ENCODE data around the gene RYR2. TPM values are rescaled to one million over a fixed set of nuclear protein-coding genes. Genes with fewer than 3 reads are reported as not detected.
"Not testable (repeated sequence)": the region's sequence is repeated elsewhere in the genome, so short reads cannot be mapped to it uniquely, and the experiment has no call there.

The RYR2 gene
- total RNA-seq, 4 donors from 2014 or later: 0.53 to 1.2 (median 0.57) TPM

DNA sequence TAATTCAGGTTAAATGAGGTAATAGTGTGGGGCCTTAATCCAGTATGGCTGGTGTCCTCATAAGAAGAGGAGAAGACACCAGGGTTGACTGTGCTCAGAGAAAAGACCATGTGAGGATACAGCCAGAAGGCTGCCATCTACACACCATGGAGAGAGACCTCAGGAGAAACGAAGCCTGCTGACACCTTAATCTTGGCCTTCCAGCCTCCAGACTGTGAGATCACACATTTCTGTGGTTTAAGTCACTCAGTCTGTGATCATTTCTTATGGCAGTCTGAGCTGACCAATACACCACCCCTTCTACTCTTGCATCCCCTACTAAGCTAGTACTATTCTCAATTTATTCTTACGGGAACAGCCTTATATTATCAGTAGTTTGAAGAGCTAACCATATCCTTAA, 538.7 kb downstream of the RYR2 start:
- no peaks in the 10 kb centered on the region for H3K27me3 ChIP-seq
- H3K27ac ChIP-seq: no peak overlapping the region
- TF ChIP-seq POLR2A (IDR thresholded peaks at IDR 0.05): no peak
- TF ChIP-seq, protein P1, sequence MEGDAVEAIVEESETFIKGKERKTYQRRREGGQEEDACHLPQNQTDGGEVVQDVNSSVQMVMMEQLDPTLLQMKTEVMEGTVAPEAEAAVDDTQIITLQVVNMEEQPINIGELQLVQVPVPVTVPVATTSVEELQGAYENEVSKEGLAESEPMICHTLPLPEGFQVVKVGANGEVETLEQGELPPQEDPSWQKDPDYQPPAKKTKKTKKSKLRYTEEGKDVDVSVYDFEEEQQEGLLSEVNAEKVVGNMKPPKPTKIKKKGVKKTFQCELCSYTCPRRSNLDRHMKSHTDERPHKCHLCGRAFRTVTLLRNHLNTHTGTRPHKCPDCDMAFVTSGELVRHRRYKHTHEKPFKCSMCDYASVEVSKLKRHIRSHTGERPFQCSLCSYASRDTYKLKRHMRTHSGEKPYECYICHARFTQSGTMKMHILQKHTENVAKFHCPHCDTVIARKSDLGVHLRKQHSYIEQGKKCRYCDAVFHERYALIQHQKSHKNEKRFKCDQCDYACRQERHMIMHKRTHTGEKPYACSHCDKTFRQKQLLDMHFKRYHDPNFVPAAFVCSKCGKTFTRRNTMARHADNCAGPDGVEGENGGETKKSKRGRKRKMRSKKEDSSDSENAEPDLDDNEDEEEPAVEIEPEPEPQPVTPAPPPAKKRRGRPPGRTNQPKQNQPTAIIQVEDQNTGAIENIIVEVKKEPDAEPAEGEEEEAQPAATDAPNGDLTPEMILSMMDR (IDR thresholded peaks at IDR 0.05): no peak
- no peak for TF ChIP-seq EP300 (IDR thresholded peaks at IDR 0.05)
- TF ChIP-seq POLR2AphosphoS5 (IDR thresholded peaks at IDR 0.05): no peak
- peaks cover 5% of the 10 kb centered on the region for H3K9me3 ChIP-seq
- H3K36me3 ChIP-seq: no peaks in the 10 kb centered on the region
- DNase-seq (ENCODE audit: low spot score in 2 of 2): no peak
- H3K4me1 ChIP-seq: no peaks in the 10 kb centered on the region
- WGBS: 80% methylated on average over 2 of the region's 2 CpGs
- H3K4me3 ChIP-seq: no peak overlapping the region

DNA sequence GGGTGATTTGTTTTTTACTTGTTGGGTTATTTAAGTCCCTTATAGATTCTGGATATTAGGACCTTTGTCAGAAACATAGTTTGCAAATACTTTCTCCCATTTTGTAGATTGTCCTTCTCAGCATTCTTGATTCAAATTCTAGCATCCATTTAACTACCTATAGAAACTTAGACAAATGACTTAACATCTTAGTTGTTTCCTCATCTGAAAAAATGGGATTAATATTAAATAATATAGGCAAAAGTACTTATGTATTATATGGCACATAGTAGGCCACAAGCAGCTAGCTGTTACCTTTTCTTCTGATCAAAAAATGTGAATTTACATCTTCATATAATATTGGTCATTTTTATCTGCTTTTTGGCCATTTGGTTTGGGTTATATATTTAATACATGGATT, 541.3 kb downstream of the RYR2 start:
- TF ChIP-seq, protein P1 (IDR thresholded peaks at IDR 0.05): no peak
- no peak for TF ChIP-seq POLR2AphosphoS5 (IDR thresholded peaks at IDR 0.05)
- no peak for TF ChIP-seq POLR2A (IDR thresholded peaks at IDR 0.05)
- no peak for TF ChIP-seq EP300 (IDR thresholded peaks at IDR 0.05)
- no peak for DNase-seq (ENCODE audit: low spot score in 2 of 2)
- peaks cover 3% of the 10 kb centered on the region for H3K9me3 ChIP-seq
- no peak overlapping the region for H3K4me3 ChIP-seq
- H3K27me3 ChIP-seq: no peaks in the 10 kb centered on the region
- H3K27ac ChIP-seq: no peak overlapping the region
- no peaks in the 10 kb centered on the region for H3K4me1 ChIP-seq
- no peaks in the 10 kb centered on the region for H3K36me3 ChIP-seq

GRCh38 chr1:237583756-237584155, 541.8 kb downstream of the RYR2 start:
- no peaks in the 10 kb centered on the region for H3K36me3 ChIP-seq
- no peaks in the 10 kb centered on the region for H3K27me3 ChIP-seq
- H3K4me1 ChIP-seq: no peaks in the 10 kb centered on the region
- H3K9me3 ChIP-seq: no peaks in the 10 kb centered on the region
- H3K27ac ChIP-seq: no peak overlapping the region
- TF ChIP-seq, protein P1 (IDR thresholded peaks at IDR 0.05): no peak
- TF ChIP-seq POLR2AphosphoS5 (IDR thresholded peaks at IDR 0.05) (no peak), EP300 (IDR thresholded peaks at IDR 0.05) (no peak), POLR2A (IDR thresholded peaks at IDR 0.05) (no peak)
- H3K4me3 ChIP-seq: no peak overlapping the region
- no peak for DNase-seq (ENCODE audit: low spot score in 2 of 2)

GRCh38 chr1:237590386-237590785, 548.4 kb downstream of the RYR2 start:
- Histone ChIP-seq H3K27ac (no peak overlapping the region), H3K36me3 (no peaks in the 10 kb centered on the region), H3K4me3 (no peak overlapping the region), H3K9me3 (no peaks in the 10 kb centered on the region), H3K4me1 (no peaks in the 10 kb centered on the region), H3K27me3 (no peaks in the 10 kb centered on the region)
- TF ChIP-seq EP300 (IDR thresholded peaks at IDR 0.05) (no peak), POLR2A (IDR thresholded peaks at IDR 0.05) (no peak), POLR2AphosphoS5 (IDR thresholded peaks at IDR 0.05) (no peak)
- TF ChIP-seq, protein P1 (IDR thresholded peaks at IDR 0.05): no peak
- WGBS: 86% methylated on average over 13 of the region's 13 CpGs
- DNase-seq (ENCODE audit: low spot score in 2 of 2): no peak

DNA sequence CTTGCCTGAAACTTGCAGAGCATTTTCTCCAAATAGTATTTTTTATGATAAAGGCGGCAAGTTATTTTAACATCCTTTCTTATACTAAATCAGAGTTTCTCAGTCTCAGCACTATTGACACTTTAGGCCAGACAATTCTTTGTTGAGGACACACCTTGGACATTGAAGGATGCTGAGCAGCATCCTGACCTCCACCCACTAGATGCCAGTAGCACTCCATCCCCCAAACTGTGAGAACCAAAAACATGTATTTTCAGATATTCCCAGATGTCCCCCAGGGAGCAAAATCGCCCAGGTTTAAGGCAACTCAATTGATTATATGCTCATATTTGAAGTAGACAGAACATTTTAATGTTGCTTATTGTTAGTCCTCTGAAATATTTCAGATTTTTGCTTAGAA, 549.4 kb downstream of the RYR2 start:
- Histone ChIP-seq H3K27ac (no peak overlapping the region), H3K4me3 (no peak overlapping the region), H3K27me3 (no peaks in the 10 kb centered on the region), H3K4me1 (no peaks in the 10 kb centered on the region), H3K36me3 (no peaks in the 10 kb centered on the region), H3K9me3 (peaks cover 7% of the 10 kb centered on the region)
- WGBS: 80% methylated on average over 2 of the region's 2 CpGs
- no peak for DNase-seq (ENCODE audit: low spot score in 2 of 2)
- TF ChIP-seq POLR2A (IDR thresholded peaks at IDR 0.05): no peak

DNA sequence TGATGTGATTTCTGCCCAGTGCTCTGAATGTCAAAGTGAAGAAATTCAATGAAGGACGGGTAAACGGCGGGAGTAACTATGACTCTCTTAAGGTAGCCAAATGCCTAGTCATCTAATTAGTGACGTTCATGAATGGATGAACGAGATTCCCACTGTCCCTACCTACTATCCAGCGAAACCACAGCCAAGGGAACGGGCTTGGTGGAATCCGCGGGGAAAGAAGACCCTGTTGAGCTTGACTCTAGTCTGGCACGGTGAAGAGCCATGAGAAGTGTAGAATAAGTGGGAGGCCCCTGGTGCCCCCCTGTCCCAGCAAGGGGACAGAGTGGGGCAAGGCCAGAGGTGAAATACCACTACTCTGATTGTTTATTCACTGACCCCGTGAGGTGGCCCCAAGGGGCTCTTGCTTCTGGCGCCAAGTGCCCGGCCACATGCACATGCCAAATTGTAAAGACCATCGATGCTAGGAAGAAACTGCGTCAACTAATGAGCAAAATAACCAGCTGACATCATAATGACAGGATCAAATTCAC, 561.1 kb downstream of the RYR2 start:
- not testable (repeated sequence) for H3K9me3 ChIP-seq; H3K27me3 ChIP-seq; H3K27ac ChIP-seq; H3K36me3 ChIP-seq; H3K4me1 ChIP-seq; H3K4me3 ChIP-seq; DNase-seq (ENCODE audit: low spot score in 2 of 2)
- 86% methylated on average over 15 of the region's 15 CpGs for WGBS

Measured in suprapubic skin (tissue), 4 donors.